HFFc6 (cell line): Measurements from ENCODE around the gene CTDSPL2. TPM values are rescaled to one million over a fixed set of nuclear protein-coding genes. Genes with fewer than 3 reads are reported as not detected.
"Not testable (repeated sequence)": the region's sequence is repeated elsewhere in the genome, so short reads cannot be mapped to it uniquely, and the experiment has no call there.

Experiments
- DNase-seq: peaks from one replicate; pipeline ENCODE4 v3.0.0-alpha.2; 2018
- H3K27ac Mint-ChIP-seq: 2 replicates; pipeline ENCODE4 v1.8.0; 2020; ENCODE audit warnings: mild to moderate bottlenecking, mixed read lengths
- H3K27me3 Mint-ChIP-seq: 2 replicates; pipeline ENCODE4 v1.8.0; 2021; ENCODE audit warnings: mild to moderate bottlenecking, moderate library complexity, mixed read lengths; ENCODE audit not compliant: insufficient read depth
- H3K36me3 Mint-ChIP-seq: 2 replicates; pipeline ENCODE4 v1.8.0; 2021; ENCODE audit warnings: low read depth, mixed read lengths
- H3K4me1 Mint-ChIP-seq: 2 replicates; pipeline ENCODE4 v1.8.0; 2020; ENCODE audit warnings: low read depth, mixed read lengths
- H3K4me3 Mint-ChIP-seq: 2 replicates; pipeline ENCODE4 v1.8.0; 2020; ENCODE audit warnings: mild to moderate bottlenecking, moderate library complexity, mixed read lengths
- H3K9me3 Mint-ChIP-seq: 2 replicates; pipeline ENCODE4 v1.8.0; 2020; ENCODE audit warnings: mild to moderate bottlenecking, mixed read lengths
- CTCF ChIP-seq: fragments of 200-600 bp; sonication (generic); IDR thresholded peaks from 2 replicates; pipeline ENCODE4 v1.5.0; 2021; ENCODE audit warnings: antibody characterized with exemption, mild to moderate bottlenecking
- total RNA-seq, 6 experiments: library from RNA; stranded (reverse); fragmentation: NEBNext Ultra II Directional; extraction: Animal tissue kit (Norgen Biotek cat#: 25700); gene quantifications; 2 replicates in 1 of 6; 3 replicates in 5 of 6; pipeline ENCODE4 v1.2.3, GENCODE V29; 2021

Gene CTDSPL2
- total RNA-seq, 6 experiments from 2014 or later, result 19.8 to 32.7 (median 30.6) TPM

GRCh38 chr15:44545913-44546802 lies 118.7 kb downstream of the CTDSPL2 start:
- H3K27me3 Mint-ChIP-seq, result no peaks in the 10 kb centered on the region
- peaks cover 26% of the 10 kb centered on the region for H3K36me3 Mint-ChIP-seq
- peak overlapping the region; percentile 52 for H3K27ac Mint-ChIP-seq
- H3K4me3 Mint-ChIP-seq, result no peak overlapping the region
- peak; percentile 69 for TF ChIP-seq CTCF
- H3K4me1 Mint-ChIP-seq, result peaks cover 42% of the 10 kb centered on the region
- peak; percentile 54 for DNase-seq
- no peaks in the 10 kb centered on the region for H3K9me3 Mint-ChIP-seq

- H3K27me3 Mint-ChIP-seq, DNase-seq, H3K27ac Mint-ChIP-seq, H3K36me3 Mint-ChIP-seq, H3K4me3 Mint-ChIP-seq, H3K9me3 Mint-ChIP-seq: not testable (repeated sequence)
- H3K4me1 Mint-ChIP-seq, result peaks cover 14% of the 10 kb centered on the region
Observed at GRCh38 chr15:44549152-44549551, 121.7 kb downstream of the CTDSPL2 start.

- Mint-ChIP-seq H3K9me3 (no peaks in the 10 kb centered on the region), H3K36me3 (peaks cover 16% of the 10 kb centered on the region), H3K27me3 (no peaks in the 10 kb centered on the region; the same call in 1 of the 2 replicates), H3K4me3 (no peak overlapping the region), H3K4me1 (peaks cover 23% of the 10 kb centered on the region), H3K27ac (no peak overlapping the region)
- peak; percentile 76 for TF ChIP-seq CTCF
- peak; percentile 28 for DNase-seq
Observed at GRCh38 chr15:44550256-44550655, 122.8 kb downstream of the CTDSPL2 start.

GRCh38 chr15:44550734-44551133 lies 123.3 kb downstream of the CTDSPL2 start:
- no peaks in the 10 kb centered on the region for H3K9me3 Mint-ChIP-seq
- DNase-seq, result no peak
- peaks cover 21% of the 10 kb centered on the region for H3K36me3 Mint-ChIP-seq
- H3K4me1 Mint-ChIP-seq, result peaks cover 25% of the 10 kb centered on the region
- no peak overlapping the region for H3K4me3 Mint-ChIP-seq
- no peak overlapping the region for H3K27ac Mint-ChIP-seq
- no peaks in the 10 kb centered on the region; the same call in 1 of the 2 replicates for H3K27me3 Mint-ChIP-seq
- no peak for TF ChIP-seq CTCF

- Mint-ChIP-seq H3K27me3 (no peaks in the 10 kb centered on the region; the same call in 1 of the 2 replicates), H3K4me3 (no peak overlapping the region), H3K36me3 (peaks cover 35% of the 10 kb centered on the region), H3K27ac (no peak overlapping the region), H3K9me3 (no peaks in the 10 kb centered on the region), H3K4me1 (peaks cover 25% of the 10 kb centered on the region)
- DNase-seq, result no peak
- no peak for TF ChIP-seq CTCF
Observed at GRCh38 chr15:44554934-44555723, 127.7 kb downstream of the CTDSPL2 start.

GRCh38 chr15:44560926-44561325 lies 133.5 kb downstream of the CTDSPL2 start:
- H3K9me3 Mint-ChIP-seq, result not testable (repeated sequence)

More at GRCh38 chr15:44560926-44561325, 133.5 kb downstream of the CTDSPL2 start:
- H3K4me3 Mint-ChIP-seq, H3K27me3 Mint-ChIP-seq, DNase-seq, H3K4me1 Mint-ChIP-seq: not testable (repeated sequence)
- Mint-ChIP-seq H3K27ac (peak overlapping the region; percentile 22), H3K36me3 (peaks cover 56% of the 10 kb centered on the region)
